IPS DF 4.7 (cell line): Measurements from ENCODE around the gene SRSF1.
"Not testable (repeated sequence)": the region's sequence is repeated elsewhere in the genome, so short reads cannot be mapped to it uniquely, and the experiment has no call there.

Experiments used
- DNase-seq: peaks from one replicate; pipeline ENCODE4 v3.0.0-alpha.2; 2013; ENCODE audit warnings: low spot score; ENCODE audit errors: extremely low read depth

The SRSF1 gene

GRCh38 chr17:57990037-57990436, 17.0 kb downstream of the SRSF1 start:
- DNase-seq, result no peak

- DNase-seq, result no peak
Measured at GRCh38 chr17:57988301-57989250, 18.5 kb downstream of the SRSF1 start.

- DNase-seq, result no peak
Measured at GRCh38 chr17:57987581-57988300, 19.3 kb downstream of the SRSF1 start, which contains the start of gene VEZF1. Gene VEZF1 (minus strand): TSS chr17:57988254. CDS start chr17:57988111, 143 bp downstream.

GRCh38 chr17:57986841-57987580, 20.0 kb downstream of the SRSF1 start:
- no peak for DNase-seq

- DNase-seq, result no peak
Measured at GRCh38 chr17:57985675-57985974, 21.4 kb downstream of the SRSF1 start.

GRCh38 chr17:57984936-57985674, 21.9 kb downstream of the SRSF1 start:
- no peak for DNase-seq

- DNase-seq, result no peak
Measured at GRCh38 chr17:57984261-57984890, 22.7 kb downstream of the SRSF1 start.

- no peak for DNase-seq
Measured at GRCh38 chr17:57983446-57983845, 23.6 kb downstream of the SRSF1 start.

- no peak for DNase-seq
Measured at GRCh38 chr17:57982452-57983170, 24.4 kb downstream of the SRSF1 start.

GRCh38 chr17:57980522-57980921, 26.5 kb downstream of the SRSF1 start:
- no peak for DNase-seq

- no peak for DNase-seq
Measured at GRCh38 chr17:57979076-57979475, 28.0 kb downstream of the SRSF1 start.

GRCh38 chr17:57976594-57976993, 30.5 kb downstream of the SRSF1 start:
- DNase-seq, result no peak

GRCh38 chr17:57975044-57975443, 32.0 kb downstream of the SRSF1 start:
- no peak for DNase-seq

GRCh38 chr17:57974053-57974824, 32.8 kb downstream of the SRSF1 start:
- DNase-seq, result not testable (repeated sequence)

GRCh38 chr17:57972151-57972550, 34.9 kb downstream of the SRSF1 start:
- DNase-seq, result no peak

GRCh38 chr17:57971572-57971971, 35.5 kb downstream of the SRSF1 start:
- DNase-seq, result no peak

- DNase-seq, result no peak
Measured at GRCh38 chr17:57970710-57971109, 36.3 kb downstream of the SRSF1 start.

GRCh38 chr17:57968456-57968855, 38.6 kb downstream of the SRSF1 start:
- DNase-seq, result no peak

- DNase-seq, result no peak
Measured at GRCh38 chr17:57966875-57967274, 40.2 kb downstream of the SRSF1 start.
